Iris pigment epithelial cell (primary cell): Measurements from ENCODE around the gene ARFGAP1.
A peak's percentile ranks its signal among the peaks of the same experiment; 100 is the strongest.

Experiments used
- DNase-seq: peaks from one replicate; pipeline ENCODE4 v3.0.0-alpha.2; 2011; ENCODE audit warnings: low read depth

The ARFGAP1 gene

GRCh38 chr20:63272105-63273058 is at the start of gene ARFGAP1:
Gene ARFGAP1, plus strand, starts transcription at chr20:63272813. Its CDS starts 2,768 bp downstream, at chr20:63275581.
- peak; percentile 93 for DNase-seq

- peak; percentile 26 for DNase-seq
Observed at GRCh38 chr20:63223121-63223825, 49.3 kb upstream of the ARFGAP1 start.

- DNase-seq: no peak
Observed at GRCh38 chr20:63223826-63224207, 48.8 kb upstream of the ARFGAP1 start.

- DNase-seq: peak; percentile 65
Observed at GRCh38 chr20:63224412-63225081, 48.1 kb upstream of the ARFGAP1 start.

- DNase-seq: no peak
Observed at GRCh38 chr20:63225082-63225454, 47.5 kb upstream of the ARFGAP1 start.

- no peak for DNase-seq
Observed at GRCh38 chr20:63226042-63226943, 46.3 kb upstream of the ARFGAP1 start.

- no peak for DNase-seq
Observed at GRCh38 chr20:63227260-63227659, 45.4 kb upstream of the ARFGAP1 start.

- DNase-seq: no peak
Observed at GRCh38 chr20:63228806-63229205, 43.8 kb upstream of the ARFGAP1 start.

- DNase-seq: peak; percentile 77
Observed at GRCh38 chr20:63230800-63231268, 41.8 kb upstream of the ARFGAP1 start.

- peak; percentile 83 for DNase-seq
Observed at GRCh38 chr20:63232235-63233060, 40.2 kb upstream of the ARFGAP1 start.

GRCh38 chr20:63233061-63233344 is 39.6 kb upstream of the ARFGAP1 start:
- DNase-seq: no peak

GRCh38 chr20:63233924-63234323 is 38.7 kb upstream of the ARFGAP1 start:
- DNase-seq: no peak

- peak; percentile 18 for DNase-seq
Observed at GRCh38 chr20:63234693-63235398, 37.8 kb upstream of the ARFGAP1 start.

GRCh38 chr20:63235399-63235983 is 37.1 kb upstream of the ARFGAP1 start, which contains the start of gene BIRC7:
Gene BIRC7, plus strand, starts transcription at chr20:63235905. Its CDS starts 192 bp downstream, at chr20:63236097.
- no peak for DNase-seq

- no peak for DNase-seq
Observed at GRCh38 chr20:63236116-63236837, 36.3 kb upstream of the ARFGAP1 start.

- no peak for DNase-seq
Observed at GRCh38 chr20:63238031-63238430, 34.6 kb upstream of the ARFGAP1 start.

- DNase-seq: no peak
Observed at GRCh38 chr20:63238514-63239125, 34.0 kb upstream of the ARFGAP1 start.

- DNase-seq: no peak
Observed at GRCh38 chr20:63239431-63239830, 33.2 kb upstream of the ARFGAP1 start.
